NT2/D1 (cell line): ENCODE measurements around the gene OTOGL.

Experiments
- YY1 ChIP-seq: IDR thresholded peaks from 2 replicates; pipeline ENCODE4 v1.6.1; 2011; ENCODE audit not compliant: insufficient read length, insufficient read depth
- ZNF274 ChIP-seq: IDR thresholded peaks from 2 replicates; pipeline ENCODE4 v1.6.1; 2011; ENCODE audit warnings: mild to moderate bottlenecking, low read depth, low read length

GRCh38 chr12:80353254-80353653 lies 253.9 kb downstream of the OTOGL start:
- TF ChIP-seq YY1 (no peak), ZNF274 (no peak)
